Cardiac muscle cell (in vitro differentiated cells and primary cell): Measurements from ENCODE around the gene ATP6V0C. TPM values are rescaled to one million over a fixed set of nuclear protein-coding genes. Genes with fewer than 3 reads are reported as not detected.

Source experiments
- DNase-seq, 2 donors: peaks; one replicate each; pipeline versions ENCODE4 v3.0.0 to v3.0.0-alpha.2; 2010 to 2017; ENCODE audit warnings: low read depth in 1 of 2, low spot score in 1 of 2
- H3K27ac ChIP-seq: fragments of 200-600 bp; sonication (generic); 2 replicates; pipeline ENCODE4 v1.5.1; 2016
- H3K27me3 ChIP-seq: fragments of 200-600 bp; sonication (generic); 2 replicates; pipeline ENCODE4 v1.6.0; 2016; ENCODE audit warnings: control low read depth
- H3K36me3 ChIP-seq: fragments of 200-600 bp; sonication (generic); 2 replicates; pipeline ENCODE4 v1.5.1; 2016; ENCODE audit warnings: control low read depth
- H3K4me1 ChIP-seq: fragments of 200-600 bp; sonication (generic); 2 replicates; pipeline ENCODE4 v1.8.1; 2017; ENCODE audit warnings: low read depth, mild to moderate bottlenecking, mixed run types
- H3K4me3 ChIP-seq: fragments of 200-600 bp; sonication (generic); 2 replicates; pipeline ENCODE4 v1.5.1; 2016; ENCODE audit warnings: mild to moderate bottlenecking
- H3K9me3 ChIP-seq: fragments of 200-600 bp; sonication (generic); 2 replicates; pipeline ENCODE4 v1.5.1; 2017; ENCODE audit warnings: low read depth, mild to moderate bottlenecking, control low read depth
- polyA plus RNA-seq: library from polyadenylated mRNA; unstranded; fragments of >200 nt; fragmentation: Nextera tagmentation; extraction: Ambion mirVana; gene quantifications from 2 replicates; pipeline ENCODE4 v1.2.1, GENCODE V29; 2016
- total RNA-seq: library from RNA; depleted of rRNA; stranded (reverse); fragments of >200 nt; gene quantifications from 2 replicates; pipeline ENCODE4 v1.2.3, GENCODE V29; 2016
- TF ChIP-seq, protein P1 (sequence below): IDR thresholded peaks from 2 replicates; pipeline ENCODE4 v1.5.1; 2012; ENCODE audit warnings: low read depth, mild to moderate bottlenecking, low read length

Gene ATP6V0C
- total RNA-seq (92.4 and 117 TPM in 2 replicates), polyA plus RNA-seq (184 and 281 TPM in 2 replicates)

DNA sequence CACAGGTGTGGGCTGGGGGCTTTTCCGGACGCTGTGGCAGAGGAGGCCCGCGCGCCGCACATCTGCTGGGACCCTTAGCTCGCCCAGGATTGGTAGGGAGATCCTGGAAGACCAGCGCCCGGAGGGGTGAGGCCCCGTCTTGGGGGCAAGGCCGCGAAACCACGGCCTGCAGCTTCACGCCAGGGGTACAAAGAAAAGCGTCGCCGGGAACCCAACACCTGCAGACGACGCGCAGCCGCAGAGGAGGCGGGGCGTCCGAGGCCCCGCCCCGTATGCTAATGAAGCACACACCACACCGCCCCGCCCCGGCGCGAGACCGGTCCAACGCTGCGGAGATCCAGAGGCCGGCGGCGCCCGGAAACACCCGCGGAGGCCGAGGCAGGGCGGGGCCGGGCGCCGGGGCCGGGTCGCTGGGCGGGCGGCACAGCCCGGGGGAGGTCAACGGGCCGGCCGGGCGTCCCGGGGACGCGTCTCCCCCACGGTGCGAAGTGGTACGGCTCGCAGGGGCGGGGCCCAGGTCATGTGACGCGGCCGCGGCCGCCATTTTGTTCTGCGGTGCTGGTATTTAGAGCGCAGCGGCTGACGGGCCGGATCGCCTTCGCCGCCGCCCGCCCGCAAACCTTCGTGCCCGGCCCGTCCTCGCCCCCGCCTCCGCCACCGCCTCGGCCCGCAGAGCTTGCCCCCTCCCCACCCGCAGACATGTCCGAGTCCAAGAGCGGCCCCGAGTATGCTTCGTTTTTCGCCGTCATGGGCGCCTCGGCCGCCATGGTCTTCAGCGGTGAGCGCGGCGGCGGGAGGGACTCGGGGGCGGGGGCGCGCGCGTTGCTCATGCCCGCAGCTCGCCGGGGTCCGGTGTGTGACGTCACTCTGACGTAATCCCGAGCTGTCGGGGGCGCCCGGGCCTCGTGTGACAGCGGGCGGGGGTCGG lies at the start of gene ATP6V0C:
ATP6V0C (plus strand) TSS at position 548 of the 928 bp plus-strand sequence; CDS start at position 700, 152 bp downstream.
- H3K27me3 ChIP-seq = no peaks in the 10 kb centered on the region
- TF ChIP-seq, protein P1, sequence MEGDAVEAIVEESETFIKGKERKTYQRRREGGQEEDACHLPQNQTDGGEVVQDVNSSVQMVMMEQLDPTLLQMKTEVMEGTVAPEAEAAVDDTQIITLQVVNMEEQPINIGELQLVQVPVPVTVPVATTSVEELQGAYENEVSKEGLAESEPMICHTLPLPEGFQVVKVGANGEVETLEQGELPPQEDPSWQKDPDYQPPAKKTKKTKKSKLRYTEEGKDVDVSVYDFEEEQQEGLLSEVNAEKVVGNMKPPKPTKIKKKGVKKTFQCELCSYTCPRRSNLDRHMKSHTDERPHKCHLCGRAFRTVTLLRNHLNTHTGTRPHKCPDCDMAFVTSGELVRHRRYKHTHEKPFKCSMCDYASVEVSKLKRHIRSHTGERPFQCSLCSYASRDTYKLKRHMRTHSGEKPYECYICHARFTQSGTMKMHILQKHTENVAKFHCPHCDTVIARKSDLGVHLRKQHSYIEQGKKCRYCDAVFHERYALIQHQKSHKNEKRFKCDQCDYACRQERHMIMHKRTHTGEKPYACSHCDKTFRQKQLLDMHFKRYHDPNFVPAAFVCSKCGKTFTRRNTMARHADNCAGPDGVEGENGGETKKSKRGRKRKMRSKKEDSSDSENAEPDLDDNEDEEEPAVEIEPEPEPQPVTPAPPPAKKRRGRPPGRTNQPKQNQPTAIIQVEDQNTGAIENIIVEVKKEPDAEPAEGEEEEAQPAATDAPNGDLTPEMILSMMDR = no peak
- H3K9me3 ChIP-seq = no peaks in the 10 kb centered on the region
- peak; percentile 89 to 96 for DNase-seq
- H3K27ac ChIP-seq = peak within 1 kb of the TSS; percentile 99
- peaks cover 25% of the 10 kb centered on the region for H3K4me1 ChIP-seq
- H3K36me3 ChIP-seq = no peaks in the 10 kb centered on the region
- H3K4me3 ChIP-seq = peak within 1 kb of the TSS; percentile 86

DNA sequence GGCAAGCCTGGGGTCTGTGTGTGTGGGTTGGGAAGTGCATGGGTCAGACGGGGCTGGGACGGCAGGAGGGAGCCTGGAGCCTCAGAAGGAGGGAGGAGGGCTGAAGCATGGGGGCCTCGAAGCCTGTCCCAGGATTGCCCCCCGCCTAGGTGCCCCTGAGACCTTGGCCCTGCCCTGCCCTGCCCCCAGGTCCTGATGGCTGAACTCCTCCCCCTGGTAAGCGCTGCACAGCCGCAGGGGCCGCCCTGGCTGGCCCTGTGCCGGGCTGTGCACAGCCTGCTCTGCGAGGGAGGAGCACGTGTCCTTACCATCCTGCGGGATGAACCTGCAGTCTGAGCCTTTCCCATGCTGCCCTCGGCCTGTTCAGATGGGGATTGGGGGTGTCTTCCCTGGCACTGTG lies 49.4 kb upstream of the ATP6V0C start:
- Histone ChIP-seq H3K4me3 (no peak overlapping the region), H3K27ac (no peak overlapping the region), H3K27me3 (no peaks in the 10 kb centered on the region), H3K4me1 (peaks cover 20% of the 10 kb centered on the region), H3K36me3 (no peaks in the 10 kb centered on the region), H3K9me3 (no peaks in the 10 kb centered on the region)
- no peak for DNase-seq
- TF ChIP-seq, protein P1 = no peak

DNA sequence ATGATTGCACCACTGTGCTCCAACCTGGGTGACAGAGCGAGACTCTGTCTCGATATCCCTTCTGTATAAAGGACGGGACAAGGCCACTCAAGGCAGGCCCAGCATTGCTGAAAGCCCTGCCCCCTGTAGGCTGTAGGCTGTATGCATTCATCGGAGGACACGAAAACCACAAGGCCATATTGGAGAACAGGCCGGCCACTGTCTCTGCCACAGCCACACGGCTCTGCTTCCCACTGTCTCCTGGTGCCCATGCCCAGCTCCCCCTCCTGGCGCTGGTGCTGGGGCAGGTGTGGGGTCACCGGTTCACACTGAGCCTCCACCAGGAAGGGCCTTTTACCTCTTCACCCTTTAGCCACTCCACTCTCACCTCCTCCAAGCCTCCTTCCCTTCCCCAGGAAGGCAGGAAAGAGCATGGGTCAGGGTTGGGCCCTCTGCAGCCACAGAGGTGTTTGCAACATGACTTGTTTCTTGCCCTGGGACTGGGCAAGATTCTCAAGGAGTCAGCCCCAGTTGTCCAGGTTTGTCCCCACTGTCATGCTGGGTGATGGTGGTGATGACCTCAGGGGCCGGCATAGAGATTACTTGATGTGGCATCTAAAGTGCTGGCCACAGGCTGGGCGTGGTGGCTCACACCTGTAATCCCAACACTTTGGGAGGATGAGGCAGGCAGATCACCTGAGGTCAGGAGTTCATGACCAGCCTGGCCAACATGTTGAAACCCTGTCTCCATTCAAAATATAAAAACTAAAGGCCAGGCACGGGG lies 47.9 kb upstream of the ATP6V0C start:
- Histone ChIP-seq H3K4me3 (no peak overlapping the region), H3K9me3 (no peaks in the 10 kb centered on the region), H3K36me3 (no peaks in the 10 kb centered on the region), H3K4me1 (peaks cover 27% of the 10 kb centered on the region), H3K27me3 (no peaks in the 10 kb centered on the region), H3K27ac (no peak overlapping the region)
- TF ChIP-seq, protein P1 = peak; percentile 28
- no peak for DNase-seq

DNA sequence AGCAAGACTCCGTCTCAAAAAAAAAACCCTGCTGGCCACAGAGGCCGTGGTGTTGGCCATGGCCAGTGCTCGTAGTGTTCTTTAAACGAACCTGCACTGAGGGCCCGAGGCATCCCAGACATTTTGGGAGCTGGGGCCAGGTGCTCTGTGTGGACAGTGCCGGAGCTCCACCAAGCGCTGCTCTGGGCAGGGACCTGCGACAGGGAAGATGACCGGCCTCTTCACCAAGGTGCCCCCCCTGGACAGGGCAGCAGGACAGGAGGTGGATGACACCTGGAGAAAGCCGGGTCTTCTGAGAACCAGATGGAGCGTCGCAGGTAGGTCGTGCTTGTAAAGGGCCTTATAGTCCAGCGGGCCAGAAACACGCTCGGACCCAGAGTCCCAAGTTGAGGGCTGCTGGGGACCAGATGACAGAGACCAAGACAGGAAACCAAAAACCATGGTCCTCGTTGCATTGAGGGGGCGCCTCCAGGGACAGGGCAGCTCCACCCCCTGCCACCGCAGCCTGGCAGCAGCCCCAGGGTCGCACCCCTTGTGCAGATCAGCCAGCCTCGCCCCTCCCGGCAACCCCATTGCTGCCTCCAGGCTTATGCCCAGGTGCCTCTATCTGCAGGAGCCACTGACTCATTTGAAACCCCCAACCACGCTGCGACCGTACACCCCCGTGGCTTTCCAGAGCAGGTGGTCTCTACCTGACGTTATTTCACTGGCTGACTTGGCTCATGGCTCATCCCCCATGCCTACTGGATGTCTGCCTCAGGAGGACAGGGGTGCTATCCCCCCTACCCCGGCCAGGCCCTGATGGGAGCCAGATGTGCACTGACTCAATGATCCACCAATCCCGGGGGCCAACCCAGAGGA lies 46.9 kb upstream of the ATP6V0C start:
- no peaks in the 10 kb centered on the region for H3K36me3 ChIP-seq
- H3K27me3 ChIP-seq = no peaks in the 10 kb centered on the region
- H3K9me3 ChIP-seq = no peaks in the 10 kb centered on the region
- H3K27ac ChIP-seq = no peak overlapping the region
- H3K4me1 ChIP-seq = peaks cover 31% of the 10 kb centered on the region
- no peak overlapping the region for H3K4me3 ChIP-seq
- DNase-seq = no peak
- TF ChIP-seq, protein P1 = no peak
